WERI-Rb-1 (cell line): Measurements from ENCODE around the gene VPS37C.

Experiments
- DNase-seq: peaks from one replicate; pipeline ENCODE4 v3.0.0-alpha.2; 2020
- H3K27ac ChIP-seq: fragments of 250-450 bp; sonication (Bioruptor Pico); 2 replicates; pipeline ENCODE4 v1.5.1; 2020; ENCODE audit warnings: mild to moderate bottlenecking, moderate library complexity
- H3K27me3 ChIP-seq: fragments of 250-450 bp; sonication (Bioruptor Pico); 2 replicates; pipeline ENCODE4 v1.5.1; 2021; ENCODE audit warnings: mild to moderate bottlenecking, low read depth, moderate library complexity; ENCODE audit not compliant: insufficient read depth, severe bottlenecking
- H3K36me3 ChIP-seq: fragments of 250-450 bp; sonication (Bioruptor Pico); 2 replicates; pipeline ENCODE4 v1.5.1; 2020; ENCODE audit warnings: mild to moderate bottlenecking, moderate library complexity
- H3K4me3 ChIP-seq: 2 replicates; pipeline ENCODE4 v1.5.1; 2011; ENCODE audit warnings: low read depth, mild to moderate bottlenecking, control low read depth, low read length
- H3K9me3 ChIP-seq: fragments of 250-450 bp; sonication (Bioruptor Pico); 2 replicates; pipeline ENCODE4 v1.5.1; 2021; ENCODE audit warnings: mild to moderate bottlenecking, moderate library complexity; ENCODE audit not compliant: severe bottlenecking
- TF ChIP-seq, protein P1 (sequence below): IDR thresholded peaks from 2 replicates; pipeline ENCODE4 v1.5.1; 2011; ENCODE audit warnings: low read depth, mild to moderate bottlenecking, control low read depth, inconsistent platforms, low read length

VPS37C gene

DNA sequence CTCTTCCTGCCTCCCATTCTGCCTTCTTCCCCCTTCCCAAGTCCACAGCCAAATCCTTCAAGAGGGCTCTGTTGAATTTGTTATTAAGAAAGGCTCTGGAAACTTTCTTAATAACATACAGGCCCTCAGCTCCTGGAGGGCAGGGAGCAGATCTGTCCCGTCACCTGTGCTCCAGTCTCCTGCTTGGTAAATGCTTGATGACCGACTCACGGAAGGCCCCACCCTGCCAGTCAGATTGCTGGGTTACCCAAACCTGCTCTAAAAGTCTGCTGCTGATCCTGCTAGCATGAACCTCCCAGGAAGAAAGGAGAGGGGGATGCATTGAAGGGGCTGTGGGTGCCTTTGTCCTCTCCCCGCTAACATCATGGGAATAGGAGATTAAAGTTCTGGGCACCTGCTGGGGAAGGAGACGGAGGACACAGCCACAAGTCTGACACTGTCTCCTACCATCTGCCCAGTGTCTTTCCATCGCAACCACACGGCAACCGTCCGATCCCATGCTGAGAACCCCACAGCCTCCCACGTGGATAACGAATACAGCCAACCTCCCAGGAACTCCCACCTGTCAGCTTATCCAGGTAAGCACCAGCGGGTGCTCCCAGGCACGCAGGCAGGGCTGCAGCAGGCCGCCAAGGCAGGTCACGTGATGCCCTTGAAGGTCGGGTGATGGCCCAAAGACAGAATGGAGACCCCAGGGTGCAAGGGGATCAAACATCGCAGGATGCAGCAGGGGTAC lies 36.5 kb downstream of the VPS37C start:
- DNase-seq: peak; percentile 87
- H3K4me3 ChIP-seq: no peak overlapping the region
- no peaks in the 10 kb centered on the region; the same call in 1 of the 2 replicates for H3K36me3 ChIP-seq
- peak overlapping the region; percentile 53 for H3K27ac ChIP-seq
- no peaks in the 10 kb centered on the region for H3K27me3 ChIP-seq
- no peaks in the 10 kb centered on the region for H3K9me3 ChIP-seq
- TF ChIP-seq, protein P1, sequence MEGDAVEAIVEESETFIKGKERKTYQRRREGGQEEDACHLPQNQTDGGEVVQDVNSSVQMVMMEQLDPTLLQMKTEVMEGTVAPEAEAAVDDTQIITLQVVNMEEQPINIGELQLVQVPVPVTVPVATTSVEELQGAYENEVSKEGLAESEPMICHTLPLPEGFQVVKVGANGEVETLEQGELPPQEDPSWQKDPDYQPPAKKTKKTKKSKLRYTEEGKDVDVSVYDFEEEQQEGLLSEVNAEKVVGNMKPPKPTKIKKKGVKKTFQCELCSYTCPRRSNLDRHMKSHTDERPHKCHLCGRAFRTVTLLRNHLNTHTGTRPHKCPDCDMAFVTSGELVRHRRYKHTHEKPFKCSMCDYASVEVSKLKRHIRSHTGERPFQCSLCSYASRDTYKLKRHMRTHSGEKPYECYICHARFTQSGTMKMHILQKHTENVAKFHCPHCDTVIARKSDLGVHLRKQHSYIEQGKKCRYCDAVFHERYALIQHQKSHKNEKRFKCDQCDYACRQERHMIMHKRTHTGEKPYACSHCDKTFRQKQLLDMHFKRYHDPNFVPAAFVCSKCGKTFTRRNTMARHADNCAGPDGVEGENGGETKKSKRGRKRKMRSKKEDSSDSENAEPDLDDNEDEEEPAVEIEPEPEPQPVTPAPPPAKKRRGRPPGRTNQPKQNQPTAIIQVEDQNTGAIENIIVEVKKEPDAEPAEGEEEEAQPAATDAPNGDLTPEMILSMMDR: no peak

DNA sequence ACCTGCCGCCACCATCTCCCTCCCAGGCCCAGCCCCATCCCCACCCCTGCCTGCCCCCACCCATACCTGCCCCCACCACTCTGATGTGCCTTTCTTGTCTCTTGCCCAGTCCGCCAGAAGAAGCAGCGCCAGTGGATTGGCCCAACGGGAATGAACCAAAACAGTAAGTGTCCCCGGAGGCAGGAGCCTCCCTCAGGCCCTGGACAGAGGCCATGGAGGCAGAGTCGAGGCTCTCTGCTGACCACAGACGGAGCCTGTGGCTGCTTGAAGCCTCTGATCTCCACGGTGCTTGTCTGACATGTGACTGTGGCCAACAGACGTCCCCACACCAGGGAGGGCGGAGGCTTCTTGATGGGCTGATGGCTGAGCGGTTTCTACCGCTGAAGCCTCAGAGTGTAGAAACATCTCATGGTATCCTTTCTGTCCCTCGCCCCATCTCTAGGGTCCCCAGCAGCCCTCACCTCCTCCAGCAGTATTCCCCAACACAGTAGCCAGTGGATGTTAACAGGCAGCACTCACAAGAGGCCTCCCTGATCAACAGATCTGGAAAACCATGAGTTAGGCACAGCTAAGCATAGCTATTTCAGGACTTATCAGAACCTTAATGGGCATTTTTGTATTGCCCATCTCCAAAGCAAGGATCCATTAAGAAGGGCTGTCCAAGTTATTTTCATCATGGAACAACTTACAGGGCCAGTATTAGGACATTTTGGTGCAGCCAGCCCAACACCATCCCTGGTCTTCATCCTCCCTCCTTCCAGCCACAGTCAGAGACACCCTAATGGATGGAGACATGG lies 37.3 kb downstream of the VPS37C start:
- no peaks in the 10 kb centered on the region for H3K9me3 ChIP-seq
- no peak for DNase-seq
- H3K27ac ChIP-seq: peak overlapping the region; percentile 53; the same call in 1 of the 2 replicates
- H3K36me3 ChIP-seq: no peaks in the 10 kb centered on the region; the same call in 1 of the 2 replicates
- H3K4me3 ChIP-seq: no peak overlapping the region
- no peaks in the 10 kb centered on the region for H3K27me3 ChIP-seq
- TF ChIP-seq, protein P1: no peak

GRCh38 chr11:61122761-61123160 lies 38.5 kb downstream of the VPS37C start:
- no peaks in the 10 kb centered on the region for H3K27me3 ChIP-seq
- no peak for DNase-seq
- H3K4me3 ChIP-seq: no peak overlapping the region
- TF ChIP-seq, protein P1: no peak
- H3K36me3 ChIP-seq: no peaks in the 10 kb centered on the region
- no peak overlapping the region for H3K27ac ChIP-seq
- no peaks in the 10 kb centered on the region for H3K9me3 ChIP-seq

DNA sequence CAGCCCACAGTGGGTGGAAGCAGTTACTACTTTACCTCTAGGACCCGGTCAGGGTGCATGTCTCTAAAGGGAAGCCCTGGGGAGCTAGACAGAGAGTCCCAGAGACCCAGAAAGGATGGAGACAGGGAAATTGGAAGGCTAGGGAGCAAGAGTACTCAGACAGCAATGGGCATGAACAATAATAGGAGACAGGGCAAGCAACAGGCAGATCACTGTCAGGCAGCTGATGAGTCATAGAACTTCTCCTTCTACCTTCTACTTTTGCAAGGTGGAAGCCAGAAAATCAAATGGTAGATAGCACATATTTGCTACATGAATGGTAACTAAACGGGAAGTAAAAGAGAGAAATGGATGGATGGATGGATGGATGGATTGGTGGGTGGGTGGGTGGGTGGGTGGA lies 39.3 kb downstream of the VPS37C start:
- TF ChIP-seq, protein P1: no peak
- Histone ChIP-seq H3K27ac (no peak overlapping the region), H3K27me3 (no peaks in the 10 kb centered on the region), H3K9me3 (no peaks in the 10 kb centered on the region), H3K4me3 (no peak overlapping the region), H3K36me3 (no peaks in the 10 kb centered on the region)
- DNase-seq: no peak

GRCh38 chr11:61121192-61121831 lies 39.9 kb downstream of the VPS37C start:
- Histone ChIP-seq H3K4me3 (no peak overlapping the region), H3K27me3 (no peaks in the 10 kb centered on the region), H3K27ac (no peak overlapping the region), H3K9me3 (no peaks in the 10 kb centered on the region), H3K36me3 (no peaks in the 10 kb centered on the region)
- no peak for DNase-seq
- TF ChIP-seq, protein P1: no peak
